HepG2 (cell line): ENCODE measurements around the gene PLXDC2. TPM values are rescaled to one million over a fixed set of nuclear protein-coding genes. Genes with fewer than 3 reads are reported as not detected.

Experiments
- ATAC-seq: fragments of 200-7000 bp; cut with Tn5 transposase; 3 replicates; pipeline ENCODE4 v1.9.1; 2020; ENCODE audit warnings: mild to moderate bottlenecking, moderate library complexity
- BruUV-seq: library from RNA; stranded (reverse); fragments of 400-500 nt; replicated peaks from 2 replicates; lab custom pipeline; 2021; lab: Mats Ljungman, UMichigan
- CTCF ChIA-PET: fragments of 300-600 bp; formaldehyde crosslinking; extraction: SDS; loops from one replicate; lab custom pipeline; 2021; ENCODE audit warnings: low total read pairs, inconsistent platforms, low intra/inter-chr PET ratio; lab: Yijun Ruan, JAX
- POLR2A ChIA-PET: fragments of 350-600 bp; sonication (Branson Sonifier 250); formaldehyde crosslinking; loops from one replicate; lab custom pipeline; 2020; ENCODE audit warnings: antibody characterized with exemption, inconsistent platforms; lab: Yijun Ruan, JAX
- DNase-seq: peaks from one replicate; pipeline ENCODE4 v3.0.0-alpha.2; 2015; ENCODE audit warnings: low spot score
- FAIRE-seq: peaks from 3 replicates; lab custom pipeline; 2011; peaks lifted over from hg19 to GRCh38; lab: Jason Lieb, UNC
- H2AFZ ChIP-seq: one replicate; pipeline ENCODE4 v1.6.1; 2011; ENCODE audit warnings: low read length, inconsistent platforms
- H3K27ac ChIP-seq: fragments of 300-600 bp; 3 replicates; pipeline ENCODE4 v1.8.0; 2011; ENCODE audit warnings: mixed run types, mild to moderate bottlenecking, mixed read lengths, low read length, inconsistent platforms; ENCODE audit not compliant: insufficient read depth; ENCODE audit errors: extremely low read length
- H3K27me3 ChIP-seq, 2 experiments: fragments of 200-600 bp in 1 of 2; 2 replicates in 1 of 2; 3 replicates in 1 of 2; pipeline versions ENCODE4 v1.6.0 to v1.8.0; 2011; ENCODE audit warnings: low read length in 2 of 2, mild to moderate bottlenecking in 2 of 2, moderate library complexity in 2 of 2, inconsistent platforms in 1 of 2; ENCODE audit not compliant: insufficient read depth in 2 of 2, control insufficient read depth in 1 of 2
- H3K36me3 ChIP-seq, 2 experiments: fragments of 200-600 bp in 1 of 2; replicated peaks in 1 of 2; 2 replicates in 1 of 2; 3 replicates in 1 of 2; pipeline versions ENCODE4 v1.5.1 to v1.8.0; 2011; ENCODE audit warnings: low read length in 2 of 2, inconsistent platforms in 1 of 2; ENCODE audit not compliant: insufficient read depth in 2 of 2, control insufficient read depth in 1 of 2
- H3K4me1 ChIP-seq: 2 replicates; pipeline ENCODE4 v1.5.1; 2012; ENCODE audit warnings: low read length, inconsistent platforms; ENCODE audit not compliant: insufficient read depth
- H3K4me2 ChIP-seq: 2 replicates; pipeline ENCODE4 v1.6.0; 2011; ENCODE audit warnings: low read depth, low read length, inconsistent platforms
- H3K4me3 ChIP-seq, 3 experiments: fragments of 200-600 bp in 1 of 3; sonication (generic), shearing (Covaris generic) in 1 of 3; replicated peaks in 1 of 3; 2 replicates each; pipeline ENCODE4 v1.5.1; 2011 to 2016; ENCODE audit warnings: low read length in 3 of 3, inconsistent platforms in 2 of 3, low read depth in 2 of 3, mild to moderate bottlenecking in 2 of 3, control low read depth in 1 of 3, mixed read lengths in 1 of 3; ENCODE audit not compliant: insufficient read depth in 1 of 3
- H3K79me2 ChIP-seq: one replicate; pipeline ENCODE4 v1.6.1; 2011; ENCODE audit warnings: low read length, inconsistent platforms; ENCODE audit not compliant: insufficient read depth
- H3K9ac ChIP-seq: 2 replicates; pipeline ENCODE4 v1.6.0; 2011; ENCODE audit warnings: mild to moderate bottlenecking, low read depth, low read length, inconsistent platforms; ENCODE audit not compliant: insufficient read depth
- H3K9me3 ChIP-seq: 2 replicates; pipeline ENCODE4 v1.5.1; 2012; ENCODE audit warnings: mild to moderate bottlenecking, low read length
- H4K20me1 ChIP-seq: 2 replicates; pipeline ENCODE4 v1.6.0; 2011; ENCODE audit warnings: inconsistent platforms, mild to moderate bottlenecking, low read length, moderate library complexity; ENCODE audit not compliant: insufficient read depth
- DNMT1 ChIP-seq: sonication (generic); formaldehyde crosslinking; IDR thresholded peaks from 2 replicates; pipeline ENCODE4 v1.5.1; 2020; ENCODE audit warnings: mild to moderate bottlenecking, missing genetic modification reagents
- DR1 ChIP-seq: sonication (generic); formaldehyde crosslinking; IDR thresholded peaks from 2 replicates; pipeline ENCODE4 v1.8.0; 2021; ENCODE audit warnings: mild to moderate bottlenecking, missing genetic modification reagents, inconsistent platforms
- GRHL1 ChIP-seq: sonication (generic); formaldehyde crosslinking; conservative IDR thresholded peaks from 2 replicates; pipeline ENCODE4 v1.8.0; 2022; ENCODE audit warnings: missing genetic modification reagents
- KDM6A ChIP-seq: IDR thresholded peaks from 2 replicates; pipeline ENCODE4 v1.6.1; 2016; ENCODE audit warnings: low read depth
- KMT2A ChIP-seq: sonication (generic); formaldehyde crosslinking; IDR thresholded peaks from 2 replicates; pipeline ENCODE4 v1.4.0; 2020; ENCODE audit warnings: missing genetic modification reagents
- PCBP1 ChIP-seq: fragments of 200-400 bp; formaldehyde crosslinking; IDR thresholded peaks from 2 replicates; pipeline ENCODE4 v1.6.1; 2017; ENCODE audit warnings: mild to moderate bottlenecking, low read depth, low read length, borderline replicate concordance
- RFX1 ChIP-seq: fragments of 450-650 bp; IDR thresholded peaks from 2 replicates; pipeline ENCODE4 v1.6.1; 2017
- SALL2 ChIP-seq: sonication (generic); formaldehyde crosslinking; IDR thresholded peaks from 2 replicates; pipeline ENCODE4 v1.8.1; 2023; ENCODE audit warnings: mild to moderate bottlenecking, missing genetic modification reagents, inconsistent platforms
- TEAD3 ChIP-seq: optimal IDR thresholded peaks from 2 replicates; pipeline ENCODE3; 2016; ENCODE audit warnings: borderline replicate concordance
- ZNF572 ChIP-seq: sonication (generic); formaldehyde crosslinking; IDR thresholded peaks from 2 replicates; pipeline ENCODE4 v1.5.1; 2020; ENCODE audit warnings: mild to moderate bottlenecking, missing genetic modification reagents
- ZNF749 ChIP-seq: sonication (generic); formaldehyde crosslinking; IDR thresholded peaks from 2 replicates; pipeline ENCODE4 v1.8.0; 2022; ENCODE audit warnings: mild to moderate bottlenecking, missing genetic modification reagents, moderate library complexity, borderline replicate concordance
- WGBS: methylation state at CpG from one replicate; pipeline ENCODE4 v1.1.6; 2017; ENCODE audit warnings: low lambda C conversion rate; 5-methylcytosine and 5-hydroxymethylcytosine counted together
- in situ Hi-C: cut with HindIII; loops from 2 replicates; pipeline ENCODE4 v1.10.0; 2017; ENCODE audit warnings: low pct_unique_long_range_greater_than_20kb; ENCODE audit not compliant: extremely low pct_ligation_motif_present
- intact Hi-C: fragments of 100-400 bp; cut with micrococcal nuclease; formaldehyde crosslinking; loops from one replicate; pipeline ENCODE4 v1.10.0; 2022; ENCODE audit not compliant: unreplicated experiment
- polyA plus RNA-seq, 8 experiments: library from polyadenylated mRNA; depleted of rRNA in 3 of 8; stranded (reverse) in 7 of 8; unstranded in 1 of 8; fragments of >200 nt; fragmentation: Illumina TruSeq in 4 of 8; extraction: Trizol in 4 of 8; gene quantifications; 2 replicates each; pipeline versions ENCODE4 v1.2.1 to v1.2.3, GENCODE V29; 2011 to 2016; ENCODE audit warnings: low read depth in 4 of 8, missing spikeins in 1 of 8, mixed read lengths in 1 of 8; ENCODE audit not compliant: insufficient read depth in 1 of 8
- total RNA-seq, 5 experiments: library from RNA; depleted of rRNA; stranded (reverse); fragments of >200 nt; fragmentation: Illumina TruSeq; extraction: Trizol; gene quantifications; 2 replicates each; pipeline ENCODE4 v1.2.3, GENCODE V29; 2016; ENCODE audit warnings: low read depth in 1 of 5
- TF ChIP-seq, protein P1 (sequence below): sonication (generic); formaldehyde crosslinking; IDR thresholded peaks from 2 replicates; pipeline ENCODE4 v1.4.0; 2020; ENCODE audit warnings: missing genetic modification reagents
- TF ChIP-seq, protein P2 (sequence below): sonication (generic); formaldehyde crosslinking; IDR thresholded peaks from 2 replicates; pipeline ENCODE4 v1.4.0; 2020; ENCODE audit warnings: mild to moderate bottlenecking, missing genetic modification reagents

PLXDC2 gene
- total and polyA plus RNA-seq, 2 of the 13 experiments (the other 11 are each of a cell fraction or from before 2014, with no cell fraction given) = 2.1 to 2.4 TPM

- no peak overlapping the region for H3K27ac ChIP-seq
- no peak for FAIRE-seq
- TF ChIP-seq SALL2 (CRISPR knock-in tag) (no peak), ZNF572 (CRISPR knock-in tag) (no peak), KDM6A (CRISPR knock-in tag) (no peak), DNMT1 (CRISPR knock-in tag) (no peak), KMT2A (no peak), RFX1 (no peak), TEAD3 (CRISPR knock-in tag) (no peak), PCBP1 (no peak), DR1 (CRISPR knock-in tag) (no peak), ZNF749 (no peak), GRHL1 (CRISPR knock-in tag) (no peak)
- TF ChIP-seq, protein P1, sequence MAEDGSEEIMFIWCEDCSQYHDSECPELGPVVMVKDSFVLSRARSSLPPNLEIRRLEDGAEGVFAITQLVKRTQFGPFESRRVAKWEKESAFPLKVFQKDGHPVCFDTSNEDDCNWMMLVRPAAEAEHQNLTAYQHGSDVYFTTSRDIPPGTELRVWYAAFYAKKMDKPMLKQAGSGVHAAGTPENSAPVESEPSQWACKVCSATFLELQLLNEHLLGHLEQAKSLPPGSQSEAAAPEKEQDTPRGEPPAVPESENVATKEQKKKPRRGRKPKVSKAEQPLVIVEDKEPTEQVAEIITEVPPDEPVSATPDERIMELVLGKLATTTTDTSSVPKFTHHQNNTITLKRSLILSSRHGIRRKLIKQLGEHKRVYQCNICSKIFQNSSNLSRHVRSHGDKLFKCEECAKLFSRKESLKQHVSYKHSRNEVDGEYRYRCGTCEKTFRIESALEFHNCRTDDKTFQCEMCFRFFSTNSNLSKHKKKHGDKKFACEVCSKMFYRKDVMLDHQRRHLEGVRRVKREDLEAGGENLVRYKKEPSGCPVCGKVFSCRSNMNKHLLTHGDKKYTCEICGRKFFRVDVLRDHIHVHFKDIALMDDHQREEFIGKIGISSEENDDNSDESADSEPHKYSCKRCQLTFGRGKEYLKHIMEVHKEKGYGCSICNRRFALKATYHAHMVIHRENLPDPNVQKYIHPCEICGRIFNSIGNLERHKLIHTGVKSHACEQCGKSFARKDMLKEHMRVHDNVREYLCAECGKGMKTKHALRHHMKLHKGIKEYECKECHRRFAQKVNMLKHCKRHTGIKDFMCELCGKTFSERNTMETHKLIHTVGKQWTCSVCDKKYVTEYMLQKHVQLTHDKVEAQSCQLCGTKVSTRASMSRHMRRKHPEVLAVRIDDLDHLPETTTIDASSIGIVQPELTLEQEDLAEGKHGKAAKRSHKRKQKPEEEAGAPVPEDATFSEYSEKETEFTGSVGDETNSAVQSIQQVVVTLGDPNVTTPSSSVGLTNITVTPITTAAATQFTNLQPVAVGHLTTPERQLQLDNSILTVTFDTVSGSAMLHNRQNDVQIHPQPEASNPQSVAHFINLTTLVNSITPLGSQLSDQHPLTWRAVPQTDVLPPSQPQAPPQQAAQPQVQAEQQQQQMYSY (CRISPR knock-in tag) = no peak
- TF ChIP-seq, protein P2, sequence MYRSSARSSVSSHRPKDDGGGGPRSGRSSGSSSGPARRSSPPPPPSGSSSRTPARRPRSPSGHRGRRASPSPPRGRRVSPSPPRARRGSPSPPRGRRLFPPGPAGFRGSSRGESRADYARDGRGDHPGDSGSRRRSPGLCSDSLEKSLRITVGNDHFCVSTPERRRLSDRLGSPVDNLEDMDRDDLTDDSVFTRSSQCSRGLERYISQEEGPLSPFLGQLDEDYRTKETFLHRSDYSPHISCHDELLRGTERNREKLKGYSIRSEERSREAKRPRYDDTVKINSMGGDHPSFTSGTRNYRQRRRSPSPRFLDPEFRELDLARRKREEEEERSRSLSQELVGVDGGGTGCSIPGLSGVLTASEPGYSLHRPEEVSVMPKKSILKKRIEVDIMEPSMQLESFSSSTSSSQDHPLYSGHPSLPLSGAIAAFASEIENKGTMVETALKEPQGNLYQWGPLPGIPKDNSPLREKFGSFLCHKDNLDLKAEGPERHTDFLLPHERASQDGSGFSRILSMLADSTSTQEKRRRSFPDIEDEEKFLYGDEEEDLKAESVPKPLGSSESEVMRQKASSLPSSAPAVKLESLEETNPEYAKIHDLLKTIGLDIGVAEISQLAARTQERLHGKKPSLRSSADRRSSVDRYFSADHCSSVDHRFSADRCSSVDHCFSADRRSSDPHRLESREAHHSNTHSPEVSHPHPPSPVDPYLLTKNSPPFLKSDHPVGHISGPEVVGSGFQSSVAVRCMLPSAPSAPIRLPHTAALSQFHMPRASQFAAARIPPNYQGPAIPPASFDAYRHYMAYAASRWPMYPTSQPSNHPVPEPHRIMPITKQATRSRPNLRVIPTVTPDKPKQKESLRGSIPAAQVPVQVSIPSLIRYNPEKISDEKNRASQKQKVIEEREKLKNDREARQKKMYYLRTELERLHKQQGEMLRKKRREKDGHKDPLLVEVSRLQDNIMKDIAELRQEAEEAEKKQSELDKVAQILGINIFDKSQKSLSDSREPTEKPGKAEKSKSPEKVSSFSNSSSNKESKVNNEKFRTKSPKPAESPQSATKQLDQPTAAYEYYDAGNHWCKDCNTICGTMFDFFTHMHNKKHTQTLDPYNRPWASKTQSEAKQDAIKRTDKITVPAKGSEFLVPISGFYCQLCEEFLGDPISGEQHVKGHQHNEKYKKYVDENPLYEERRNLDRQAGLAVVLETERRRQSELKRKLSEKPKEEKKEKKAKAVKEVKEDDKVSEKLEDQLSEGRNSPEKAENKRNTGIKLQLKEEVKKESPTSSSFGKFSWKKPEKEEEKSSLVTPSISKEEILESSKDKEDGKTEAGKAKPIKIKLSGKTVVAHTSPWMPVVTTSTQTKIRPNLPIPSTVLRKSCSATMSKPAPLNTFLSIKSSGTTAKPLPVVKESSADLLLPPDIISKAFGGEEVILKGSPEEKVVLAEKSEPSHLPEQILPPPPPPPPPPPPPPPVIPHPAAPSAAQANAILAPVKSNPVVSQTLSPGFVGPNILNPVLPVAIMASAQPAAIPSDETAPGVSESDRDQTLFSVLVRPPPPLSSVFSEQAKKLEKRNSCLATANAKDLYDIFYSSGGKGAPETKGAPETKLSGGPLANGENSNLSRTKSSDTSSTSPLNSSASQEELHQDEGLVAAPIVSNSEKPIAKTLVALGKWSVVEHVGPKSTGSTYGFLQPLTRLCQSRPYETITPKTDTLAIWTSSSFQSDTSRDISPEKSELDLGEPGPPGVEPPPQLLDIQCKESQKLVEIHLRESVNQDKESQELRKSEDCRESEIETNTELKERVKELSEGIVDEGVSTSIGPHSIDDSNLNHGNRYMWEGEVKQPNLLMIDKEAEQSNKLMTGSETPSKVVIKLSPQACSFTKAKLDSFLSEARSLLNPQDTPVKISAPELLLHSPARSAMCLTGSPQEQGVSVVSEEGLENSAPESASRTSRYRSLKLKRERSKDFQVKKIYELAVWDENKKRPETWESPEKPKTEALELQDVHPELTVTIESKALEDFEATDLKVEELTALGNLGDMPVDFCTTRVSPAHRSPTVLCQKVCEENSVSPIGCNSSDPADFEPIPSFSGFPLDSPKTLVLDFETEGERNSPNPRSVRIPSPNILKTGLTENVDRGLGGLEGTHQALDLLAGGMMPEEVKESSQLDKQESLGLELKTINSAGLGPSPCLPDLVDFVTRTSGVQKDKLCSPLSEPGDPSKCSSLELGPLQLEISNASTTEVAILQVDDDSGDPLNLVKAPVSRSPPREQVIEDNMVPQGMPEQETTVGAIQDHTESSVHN (CRISPR knock-in tag) = no peak
Measured at GRCh38 chr10:19964625-19965024, 148.4 kb downstream of the PLXDC2 start.

More at GRCh38 chr10:19964625-19965024, 148.4 kb downstream of the PLXDC2 start:
- WGBS = 30% methylated on average over 2 of the region's 2 CpGs
- CTCF ChIA-PET = no interaction called here
- Histone ChIP-seq H4K20me1 (no peaks in the 10 kb centered on the region; the same call in 1 of the 2 replicates), H3K36me3 (no peaks in the 10 kb centered on the region), H3K4me3 (no peak overlapping the region), H2AFZ (no peak overlapping the region), H3K4me1 (no peaks in the 10 kb centered on the region), H3K9ac (no peak overlapping the region), H3K79me2 (no peaks in the 10 kb centered on the region), H3K9me3 (no peaks in the 10 kb centered on the region), H3K4me2 (no peak overlapping the region), H3K27me3 (no peaks in the 10 kb centered on the region)
- BruUV-seq = no TSS peak
- no peak for ATAC-seq
- DNase-seq = no peak
- intact Hi-C loops = no loop called here
- POLR2A ChIA-PET = no interaction called here
- in situ Hi-C loops = no loop called here
